HG03103 (cell line): ENCODE measurements around the gene HIKESHI.
"Not testable (repeated sequence)": the region's sequence is repeated elsewhere in the genome, so short reads cannot be mapped to it uniquely, and the experiment has no call there.

ENCODE experiments used
- ATAC-seq: cut with Tn5 transposase; IDR thresholded peaks from one replicate; pipeline ENCODE4 v1.9.1; 2021; ENCODE audit warnings: low read depth; ENCODE audit not compliant: unreplicated experiment

Gene HIKESHI

DNA sequence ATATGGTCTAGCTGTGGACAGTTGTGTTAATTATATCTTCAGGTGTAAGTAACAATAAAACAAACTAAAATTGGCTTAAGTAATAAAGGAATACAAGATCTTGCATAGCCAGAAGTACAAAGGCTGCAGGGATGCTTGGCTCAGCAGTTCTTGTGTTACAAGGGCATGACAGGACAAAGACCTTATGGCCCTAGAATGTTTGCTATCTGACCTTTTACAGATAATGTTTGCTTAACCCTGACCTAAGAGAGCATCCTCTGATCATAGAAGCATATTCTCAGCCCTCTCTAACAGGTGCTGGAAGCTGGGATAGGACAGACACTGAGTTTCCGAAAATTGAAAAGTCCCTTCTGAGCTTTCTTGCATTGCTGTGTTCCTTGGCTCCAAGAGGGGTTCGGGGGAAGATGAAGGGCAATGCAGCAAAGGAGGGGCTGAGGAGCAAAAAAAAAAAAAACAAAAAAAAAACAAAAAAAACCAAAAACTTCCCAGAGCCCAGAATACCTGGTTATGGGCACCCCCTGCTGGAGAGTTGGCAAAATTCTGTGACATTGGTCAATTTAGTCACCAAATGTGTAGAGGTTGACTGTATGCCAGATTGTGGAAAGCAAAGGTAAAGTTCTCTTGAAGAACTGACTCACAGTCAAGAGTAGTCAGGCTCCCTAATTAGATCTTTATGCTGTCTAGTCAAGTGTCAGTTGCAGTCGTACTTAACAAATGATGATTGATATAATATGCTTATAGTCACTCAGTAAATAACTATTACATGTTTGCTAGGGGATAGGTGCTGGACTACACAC, 10.4 kb upstream of the HIKESHI start:
- no peak for ATAC-seq

DNA sequence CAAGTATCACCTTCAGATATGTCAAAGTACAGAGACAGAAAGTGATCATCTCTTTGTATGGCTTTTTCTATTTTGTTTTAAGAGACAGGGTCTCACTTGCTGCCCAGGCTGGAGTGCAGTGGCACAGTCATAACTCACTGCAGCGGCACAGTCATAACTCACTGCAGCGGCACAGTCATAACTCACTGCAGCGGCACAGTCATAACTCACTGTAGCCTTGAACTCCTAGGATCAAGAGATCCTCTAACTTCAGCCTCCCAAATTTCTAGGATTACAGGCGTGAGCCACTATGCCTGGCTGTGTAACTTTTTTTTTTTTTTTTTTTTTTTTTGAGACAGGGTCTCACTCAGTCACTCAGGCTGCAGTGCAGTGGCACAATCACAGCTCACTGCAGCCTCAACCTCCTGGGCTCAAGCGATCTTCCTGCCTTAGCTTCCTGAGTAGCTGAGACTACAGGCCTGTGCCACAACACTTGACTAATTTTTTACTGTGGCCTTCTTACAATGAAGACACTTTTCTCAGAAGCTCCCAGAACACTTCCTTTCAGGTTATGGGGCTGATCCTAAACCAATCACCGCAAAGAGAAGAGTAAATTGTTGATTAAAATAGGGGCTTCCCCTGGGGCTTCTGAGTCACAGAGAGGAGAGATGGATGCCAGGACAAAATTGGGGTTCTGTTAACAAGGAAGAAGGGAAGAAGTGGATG, 9.0 kb upstream of the HIKESHI start:
- ATAC-seq, result peak; percentile 62

DNA sequence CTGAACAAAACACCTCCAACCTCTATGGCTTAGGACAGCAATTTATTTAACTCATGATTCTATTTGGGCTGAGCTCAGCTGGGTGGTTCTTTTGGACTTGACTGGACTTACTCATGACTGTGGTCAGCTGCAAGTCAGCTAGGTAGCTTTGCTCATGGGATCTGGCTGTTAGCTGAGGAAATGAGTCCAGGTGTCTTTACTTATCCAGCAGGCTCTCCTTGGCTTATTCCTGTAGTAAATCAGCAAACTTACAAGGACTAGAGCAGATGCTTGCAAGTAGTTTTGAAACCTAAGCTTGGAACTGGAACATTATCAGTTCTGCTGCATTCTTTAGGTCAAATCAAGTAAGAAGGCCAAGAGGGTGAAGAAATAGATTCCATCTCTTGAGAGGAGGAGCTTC, 8.0 kb upstream of the HIKESHI start:
- no peak for ATAC-seq

DNA sequence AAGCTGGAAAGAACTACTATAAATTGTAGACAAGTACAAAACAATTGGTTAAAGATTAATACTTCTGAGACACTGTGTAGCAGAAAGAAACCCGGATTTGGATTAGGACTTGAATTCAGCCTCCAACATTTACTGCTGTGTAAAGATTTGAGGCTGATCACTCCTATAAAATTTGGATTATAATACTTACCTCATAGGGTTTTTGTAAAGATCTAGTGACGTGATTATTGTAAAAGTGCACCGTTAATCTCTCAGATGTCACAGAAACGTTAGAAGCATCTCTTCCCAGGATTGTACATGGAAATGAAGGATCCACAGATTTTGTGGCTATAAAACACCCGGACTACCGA, 323 bp upstream of the HIKESHI start:
- peak; percentile 16 for ATAC-seq

DNA sequence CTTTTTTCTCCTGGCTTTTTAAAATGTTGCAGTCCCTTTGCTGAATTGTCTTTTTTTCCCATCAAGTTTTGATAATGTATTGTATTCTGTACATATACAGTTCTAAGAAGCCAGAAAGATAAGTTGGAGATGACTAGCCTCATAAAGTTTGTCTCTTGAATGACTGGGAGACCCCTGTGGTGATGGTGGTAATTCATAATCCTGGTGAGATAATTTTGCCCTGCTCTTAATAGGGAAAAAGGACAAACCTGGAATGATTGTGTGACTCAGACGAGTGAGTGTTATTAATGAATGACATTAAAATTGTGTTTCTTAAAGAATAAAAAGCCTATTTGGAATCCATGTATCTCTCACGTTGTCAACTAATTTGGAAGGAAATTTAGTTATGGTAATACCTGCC, 1.2 kb downstream of the HIKESHI start:
- no peak for ATAC-seq

DNA sequence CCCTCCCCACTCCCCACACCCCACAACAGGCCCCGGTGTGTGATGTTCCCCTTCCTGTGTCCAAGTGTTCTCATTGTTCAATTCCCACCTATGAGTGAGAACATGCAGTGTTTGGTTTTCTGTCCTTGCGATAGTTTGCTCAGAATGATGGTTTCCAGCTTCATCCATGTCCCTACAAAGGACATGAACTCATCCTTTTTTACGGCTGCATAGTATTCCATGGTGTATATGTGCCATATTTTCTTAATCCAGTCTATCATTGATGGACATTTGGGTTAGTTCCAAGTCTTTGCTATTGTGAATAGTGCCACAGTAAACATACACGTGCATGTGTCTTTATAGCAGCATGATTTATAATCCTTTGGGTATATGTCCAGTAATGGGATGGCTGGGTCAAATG, 6.7 kb downstream of the HIKESHI start:
- ATAC-seq, result not testable (repeated sequence)

DNA sequence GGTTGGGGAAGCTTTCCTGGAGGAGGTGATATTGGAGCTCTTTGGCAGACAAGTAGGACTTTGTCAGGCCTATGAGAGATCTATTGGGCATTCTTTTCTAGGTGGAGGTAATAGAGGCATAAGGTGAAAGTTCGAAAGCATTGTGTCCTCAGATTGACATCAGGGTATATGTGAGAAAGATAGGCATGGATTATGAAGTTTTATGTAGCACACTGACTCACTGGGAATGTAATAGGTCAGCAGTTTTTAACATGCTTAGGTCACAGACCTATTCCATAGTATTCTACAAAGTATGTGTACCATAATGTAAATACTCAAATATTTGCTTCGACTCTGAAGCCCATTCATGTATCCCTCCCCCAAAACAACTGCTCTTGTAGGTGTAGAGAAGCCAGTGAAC, 11.8 kb downstream of the HIKESHI start:
- ATAC-seq, result no peak

DNA sequence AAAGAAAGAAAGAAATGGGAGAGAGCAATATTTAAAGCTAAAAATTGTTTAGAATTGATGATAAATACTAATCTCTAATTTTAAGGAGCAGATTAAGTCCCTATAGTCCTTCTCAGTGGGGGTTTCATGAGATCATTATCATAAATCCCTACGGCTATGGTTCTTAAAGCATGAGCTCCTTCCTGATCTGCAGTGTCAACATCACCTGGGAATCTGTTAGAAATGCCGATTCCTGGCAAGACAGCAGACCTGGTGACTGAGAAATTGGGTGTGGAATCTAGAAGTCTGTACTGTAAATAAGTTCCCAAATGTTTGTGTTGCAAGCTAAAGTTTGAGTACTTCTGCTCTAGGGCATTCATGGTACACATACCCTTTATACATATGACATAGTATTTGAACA, 12.6 kb downstream of the HIKESHI start:
- ATAC-seq, result no peak

DNA sequence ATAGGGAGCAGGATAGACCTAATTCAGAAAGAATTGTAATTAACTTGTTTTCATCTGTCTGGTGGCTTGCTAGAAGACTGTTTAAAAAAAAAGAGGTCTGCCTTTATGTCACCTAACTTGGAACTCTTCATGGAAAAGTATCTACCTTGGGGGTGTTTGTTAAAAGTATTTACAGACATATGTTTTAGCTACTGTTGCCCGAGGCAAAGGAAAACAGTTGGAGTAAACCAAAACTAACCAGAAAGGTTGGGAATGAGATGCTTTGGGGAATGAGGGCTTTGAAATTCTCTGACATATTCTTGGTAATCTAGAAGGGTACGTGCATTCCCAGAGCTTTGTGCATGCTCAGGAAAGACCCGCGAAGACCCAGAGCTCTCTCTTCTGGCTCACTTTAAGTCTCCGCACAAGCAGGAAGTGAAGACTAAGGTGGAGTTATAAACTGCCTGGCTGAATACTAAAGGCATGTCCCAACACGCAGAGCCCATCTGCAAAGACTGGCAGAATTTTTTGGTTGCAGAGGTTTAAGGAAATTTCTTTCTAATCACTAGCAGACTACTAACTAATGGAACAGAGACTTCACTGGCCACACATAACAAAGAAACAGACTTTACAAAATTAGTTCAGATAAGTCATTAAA, 33.2 kb downstream of the HIKESHI start:
- no peak for ATAC-seq

DNA sequence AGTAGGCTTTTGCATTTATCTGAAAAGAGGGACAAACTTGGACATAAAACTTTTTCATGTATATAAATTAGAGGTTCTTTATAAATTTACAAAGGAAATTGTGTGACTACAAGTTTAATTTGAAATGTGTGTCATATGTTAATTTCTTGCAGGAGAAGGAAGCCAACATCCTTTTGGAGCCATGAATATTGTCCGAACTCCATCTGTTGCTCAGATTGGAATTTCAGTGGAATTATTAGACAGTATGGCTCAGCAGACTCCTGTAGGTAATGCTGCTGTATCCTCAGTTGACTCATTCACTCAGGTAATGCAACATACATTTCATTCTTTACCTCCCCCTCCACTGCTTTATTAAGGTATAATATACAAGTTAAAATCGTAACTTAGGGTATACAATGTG, 35.2 kb downstream of the HIKESHI start:
- ATAC-seq, result no peak

DNA sequence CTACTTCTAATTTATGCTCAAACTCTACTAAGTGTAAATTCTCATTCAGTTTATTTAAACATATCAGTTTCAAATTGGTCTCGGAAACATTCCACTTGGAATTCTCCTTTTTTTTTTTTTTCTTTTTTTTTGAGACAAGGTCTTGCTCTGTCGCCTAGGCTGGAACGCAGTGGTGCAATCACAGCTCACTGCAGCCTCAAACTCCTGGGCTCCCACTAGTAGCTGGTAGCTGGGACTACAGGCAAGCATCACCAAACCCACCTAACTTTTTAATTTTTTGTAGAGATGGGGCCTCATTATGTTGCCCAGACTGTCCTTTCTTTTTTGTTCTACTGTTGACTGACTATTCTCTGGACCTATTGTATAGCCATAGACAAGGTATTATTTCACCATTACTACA, 39.3 kb downstream of the HIKESHI start:
- ATAC-seq, result no peak

DNA sequence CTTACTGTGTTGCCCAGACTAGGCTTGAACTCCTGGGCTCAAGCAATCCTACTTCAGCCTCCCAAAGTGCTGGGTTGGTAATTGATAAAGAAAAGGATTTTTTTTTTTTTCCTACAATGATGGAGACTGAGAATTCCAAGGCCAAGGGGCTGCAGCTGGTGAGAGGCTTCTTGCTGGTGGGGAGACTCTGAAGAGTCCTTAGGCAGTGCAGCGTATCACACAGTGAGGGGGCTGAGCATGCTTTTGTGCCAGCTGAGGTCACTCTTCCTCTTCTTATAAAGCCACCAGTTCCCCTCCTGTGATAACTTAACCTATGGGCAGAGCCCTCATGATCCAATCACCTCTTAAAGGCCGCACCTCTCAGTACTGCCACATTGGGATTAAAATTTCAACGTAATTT, 44.5 kb downstream of the HIKESHI start:
- no peak for ATAC-seq

DNA sequence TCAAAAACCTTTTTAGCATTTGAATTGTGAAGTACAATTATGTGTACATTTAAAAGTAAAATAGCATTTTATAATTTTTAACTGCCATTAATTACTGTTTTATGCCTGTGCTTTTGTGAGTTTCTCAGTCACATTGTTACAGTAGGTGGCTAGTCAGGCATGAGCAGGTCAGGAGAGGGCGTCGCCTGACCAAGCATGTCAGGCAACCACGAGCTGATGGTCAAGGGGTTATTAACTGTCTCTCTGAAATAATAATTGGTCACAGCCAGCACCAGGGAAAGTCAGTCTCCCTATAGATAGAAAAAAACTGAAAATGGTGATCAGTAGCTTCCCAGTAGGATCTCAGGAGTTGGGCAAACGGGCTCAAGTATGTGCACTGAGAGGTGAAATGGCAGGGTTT, 53.2 kb downstream of the HIKESHI start:
- ATAC-seq, result no peak

DNA sequence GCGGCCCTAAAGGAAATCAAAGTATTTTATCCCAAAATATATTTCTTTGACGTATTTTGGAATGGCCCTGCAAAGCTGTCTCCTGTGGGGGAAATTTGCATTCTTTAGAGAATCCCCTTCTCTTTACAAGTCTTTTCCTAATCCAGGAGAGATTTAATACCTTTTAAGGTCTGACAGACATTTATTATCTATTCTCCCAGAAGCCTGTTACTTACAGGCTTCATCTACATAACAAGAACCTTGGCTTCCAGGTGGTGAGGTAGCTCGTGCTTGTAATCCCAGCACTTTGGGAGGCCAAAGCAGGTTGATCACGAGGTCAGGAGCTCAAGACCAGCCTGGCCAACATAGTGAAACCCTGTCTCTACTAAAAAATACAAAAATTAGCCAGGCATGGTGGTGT, 55.4 kb downstream of the HIKESHI start:
- not testable (repeated sequence) for ATAC-seq

DNA sequence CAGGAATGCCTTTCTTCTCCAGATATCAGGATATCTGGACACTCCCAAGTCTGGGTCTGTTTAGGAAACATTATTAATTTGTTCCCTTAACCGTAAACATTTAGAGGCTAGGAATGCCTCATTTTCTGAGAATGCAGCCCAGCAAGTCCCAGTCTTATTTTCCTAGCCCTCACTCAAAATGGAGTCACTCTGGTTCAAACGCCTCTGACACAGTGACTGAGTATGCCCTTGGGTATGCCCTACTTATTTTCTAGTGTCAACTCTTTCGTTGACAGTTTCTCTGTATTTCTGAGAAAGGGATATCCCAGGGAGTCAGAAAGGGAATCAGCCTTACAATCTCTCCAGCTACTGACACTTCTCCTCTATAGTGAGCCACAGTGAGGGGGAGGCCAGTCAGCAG, 56.7 kb downstream of the HIKESHI start:
- no peak for ATAC-seq

DNA sequence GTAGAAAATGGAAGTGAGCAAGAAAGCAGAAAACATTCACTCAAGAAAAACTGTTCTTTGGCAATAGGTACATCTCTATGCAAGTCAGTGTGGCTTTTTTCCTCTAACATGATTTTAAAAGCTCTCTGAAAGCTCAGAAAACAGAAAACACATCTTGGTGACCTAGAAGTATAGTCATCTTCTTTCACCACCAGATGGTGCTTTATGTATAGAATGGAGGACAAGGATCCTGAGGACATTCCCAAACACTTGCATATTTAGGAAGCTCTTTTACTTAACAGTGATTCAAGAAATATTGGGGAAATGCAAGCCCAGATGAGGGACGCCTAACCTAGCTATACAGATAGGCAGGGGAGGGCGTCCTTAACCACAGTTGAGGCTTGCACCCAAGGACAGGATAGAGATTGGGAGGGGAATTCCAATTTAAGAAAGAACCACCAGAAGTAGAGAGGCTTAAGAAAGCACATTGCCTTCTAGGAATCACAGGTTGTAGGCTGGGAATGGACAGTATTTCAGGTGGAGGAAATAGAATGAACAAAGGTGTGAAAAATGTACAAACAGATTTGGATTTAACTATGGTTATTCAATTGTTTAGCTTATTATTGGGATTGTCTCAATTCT, 58.8 kb downstream of the HIKESHI start:
- ATAC-seq, result no peak

DNA sequence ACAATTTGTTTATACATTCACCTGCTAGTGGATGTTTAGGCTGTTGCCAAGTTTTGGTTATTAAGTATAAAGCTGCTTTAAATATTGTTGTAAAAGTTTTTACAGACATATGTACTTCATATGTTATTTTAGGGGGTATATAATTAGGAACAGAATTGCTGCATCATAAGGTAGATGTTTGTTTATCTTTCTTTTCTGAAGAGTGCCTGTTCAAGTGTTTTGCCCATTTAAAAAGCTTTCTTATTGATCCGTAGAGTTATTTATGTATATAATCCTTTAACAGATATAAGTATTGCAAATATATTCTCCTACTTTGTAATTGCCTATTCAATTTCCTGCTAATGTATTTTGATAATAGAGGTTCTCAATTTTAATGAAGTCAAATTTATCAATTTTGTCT, 61.4 kb downstream of the HIKESHI start:
- ATAC-seq, result no peak

DNA sequence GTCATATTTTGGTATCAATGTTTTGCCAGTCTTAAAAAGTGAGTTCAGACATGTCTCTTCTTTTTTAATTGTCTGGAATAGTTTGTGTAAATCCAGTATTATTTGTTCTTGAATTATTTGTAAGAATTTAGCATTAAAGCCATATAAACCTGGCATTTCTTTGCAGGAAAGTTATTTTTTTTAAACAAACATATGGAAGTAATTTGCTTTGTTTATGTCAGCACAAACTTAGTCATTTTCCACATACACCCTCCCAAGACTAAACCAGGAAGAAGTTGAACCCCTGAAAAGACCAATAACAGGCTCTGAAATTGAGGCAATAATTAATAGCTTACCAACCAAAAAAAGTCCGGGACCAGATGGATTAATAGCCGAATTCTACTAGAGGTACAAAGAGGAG, 63.5 kb downstream of the HIKESHI start:
- no peak for ATAC-seq

DNA sequence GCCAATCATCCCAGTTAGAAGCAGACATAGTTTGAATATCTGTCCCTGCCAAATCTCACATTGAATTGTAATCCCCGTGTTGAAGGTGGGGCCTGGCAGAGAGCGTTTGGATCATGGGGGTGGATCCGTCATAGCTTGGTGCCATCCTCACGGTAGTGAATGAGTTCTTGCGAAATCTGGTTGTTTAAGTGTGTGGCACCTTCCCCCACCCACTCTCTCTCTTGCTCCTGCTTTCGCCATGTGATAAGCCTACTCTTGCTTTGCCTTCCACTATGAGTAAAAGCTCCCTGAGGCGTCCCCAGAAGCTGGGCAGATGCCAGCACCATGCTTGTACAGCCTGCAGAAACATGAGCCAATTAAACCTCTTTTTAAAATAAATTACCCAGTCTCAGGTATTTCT, 67.6 kb downstream of the HIKESHI start:
- no peak for ATAC-seq

DNA sequence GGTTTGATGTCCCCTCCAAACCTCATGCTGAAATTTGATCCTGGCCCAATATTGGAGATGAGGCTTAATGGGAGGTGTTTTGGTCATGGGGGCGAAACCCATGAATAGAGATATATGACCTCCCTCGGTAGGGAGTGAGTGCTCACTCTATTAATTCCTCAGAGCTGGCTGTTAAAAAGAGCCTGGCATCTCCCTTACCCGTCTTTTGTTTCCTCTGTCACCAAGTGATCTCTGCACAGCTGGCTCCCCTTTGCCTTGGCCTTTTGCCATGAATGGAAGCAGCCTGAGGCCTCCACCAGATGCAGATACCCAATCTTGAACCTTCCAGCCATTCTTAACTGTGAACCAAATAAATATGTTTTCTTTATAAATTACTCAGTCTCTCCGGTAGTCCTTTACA, 68.1 kb downstream of the HIKESHI start:
- ATAC-seq, result no peak

DNA sequence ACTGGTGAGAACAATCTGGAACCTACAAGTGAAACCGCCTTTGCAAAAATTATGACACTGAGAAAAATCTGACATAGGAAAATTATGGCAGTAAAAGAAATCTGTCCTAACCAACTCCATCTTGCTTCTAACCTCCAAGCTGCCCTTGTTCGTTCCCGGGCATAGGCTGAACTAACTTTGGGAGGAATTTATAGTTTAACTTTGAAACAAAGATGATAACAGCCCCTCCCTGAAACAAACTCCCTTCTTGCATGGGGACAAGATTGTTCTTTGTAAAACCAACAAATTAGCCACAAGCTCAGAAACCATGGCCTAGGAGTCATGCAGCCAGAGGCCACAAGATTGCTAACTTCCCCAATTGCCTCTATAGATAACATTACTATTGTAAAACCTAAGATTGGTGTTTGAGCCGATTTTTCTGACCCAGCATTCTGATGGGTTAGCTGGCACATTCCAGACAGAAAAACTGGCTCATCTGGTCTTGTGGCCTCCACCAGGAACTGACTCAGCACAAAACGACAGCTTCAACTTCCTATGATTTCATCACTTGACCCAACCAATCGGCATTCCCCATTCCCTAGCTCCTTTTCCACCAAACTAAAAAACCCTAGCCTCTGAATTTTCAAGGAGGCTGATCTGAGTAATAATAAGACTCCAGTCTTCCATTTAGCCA, 69.0 kb downstream of the HIKESHI start:
- no peak for ATAC-seq
